GM21515 (cell line): Measurements from ENCODE around the gene MAN1C1.

ENCODE experiments used
- ATAC-seq: cut with Tn5 transposase; IDR thresholded peaks from one replicate; pipeline ENCODE4 v1.9.1; 2021; ENCODE audit not compliant: unreplicated experiment

Gene MAN1C1

GRCh38 chr1:25797939-25798338, 181.3 kb downstream of the MAN1C1 start:
- no peak for ATAC-seq

- no peak for ATAC-seq
Measured at GRCh38 chr1:25798666-25799351, 182.2 kb downstream of the MAN1C1 start.

GRCh38 chr1:25799352-25799934, 182.9 kb downstream of the MAN1C1 start:
- no peak for ATAC-seq

GRCh38 chr1:25799935-25800702, 183.5 kb downstream of the MAN1C1 start, which contains the start of gene SELENON:
TSS of gene SELENON (plus strand) at chr1:25800193. CDS start at chr1:25800231, 38 bp downstream.
- ATAC-seq, result no peak

- no peak for ATAC-seq
Measured at GRCh38 chr1:25800703-25801377, 184.2 kb downstream of the MAN1C1 start.

GRCh38 chr1:25802915-25803314, 186.3 kb downstream of the MAN1C1 start:
- ATAC-seq, result no peak

GRCh38 chr1:25803368-25803767, 186.8 kb downstream of the MAN1C1 start:
- no peak for ATAC-seq

GRCh38 chr1:25804244-25804963, 187.8 kb downstream of the MAN1C1 start:
- no peak for ATAC-seq

- no peak for ATAC-seq
Measured at GRCh38 chr1:25804964-25805862, 188.6 kb downstream of the MAN1C1 start.

GRCh38 chr1:25805863-25806225, 189.3 kb downstream of the MAN1C1 start:
- ATAC-seq, result no peak

- no peak for ATAC-seq
Measured at GRCh38 chr1:25806418-25806817, 189.8 kb downstream of the MAN1C1 start.

- ATAC-seq, result no peak
Measured at GRCh38 chr1:25807480-25808390, 191.1 kb downstream of the MAN1C1 start.

GRCh38 chr1:25808481-25809244, 192.1 kb downstream of the MAN1C1 start:
- no peak for ATAC-seq

GRCh38 chr1:25809283-25809926, 192.8 kb downstream of the MAN1C1 start:
- no peak for ATAC-seq

GRCh38 chr1:25809929-25810328, 193.3 kb downstream of the MAN1C1 start:
- no peak for ATAC-seq

GRCh38 chr1:25810341-25811299, 194.0 kb downstream of the MAN1C1 start:
- ATAC-seq, result no peak
